NCI-H1105 (cell line): Measurements from ENCODE around the gene ATG5.
"Not testable (repeated sequence)": the region's sequence is repeated elsewhere in the genome, so short reads cannot be mapped to it uniquely, and the experiment has no call there.

Experiments used
- DNase-seq: peaks from one replicate; lab custom pipeline; 2025; lab: John Stamatoyannopoulos, UW

The ATG5 gene

GRCh38 chr6:106257195-106257594, 68.4 kb downstream of the ATG5 start:
- peak; percentile 12 for DNase-seq

GRCh38 chr6:106256201-106256968, 69.2 kb downstream of the ATG5 start:
- DNase-seq: no peak

GRCh38 chr6:106255306-106255705, 70.3 kb downstream of the ATG5 start:
- DNase-seq: no peak

GRCh38 chr6:106254636-106255035, 70.9 kb downstream of the ATG5 start:
- peak; percentile 39 for DNase-seq

GRCh38 chr6:106253731-106254130, 71.8 kb downstream of the ATG5 start:
- no peak for DNase-seq

GRCh38 chr6:106253172-106253571, 72.4 kb downstream of the ATG5 start:
- no peak for DNase-seq

GRCh38 chr6:106252687-106253086, 72.9 kb downstream of the ATG5 start:
- no peak for DNase-seq

- DNase-seq: not testable (repeated sequence)
Observed at GRCh38 chr6:106251531-106252255, 73.9 kb downstream of the ATG5 start.

- DNase-seq: no peak
Observed at GRCh38 chr6:106250953-106251352, 74.6 kb downstream of the ATG5 start.

- DNase-seq: no peak
Observed at GRCh38 chr6:106249658-106250057, 75.9 kb downstream of the ATG5 start.

- no peak for DNase-seq
Observed at GRCh38 chr6:106247733-106248132, 77.8 kb downstream of the ATG5 start.

- no peak for DNase-seq
Observed at GRCh38 chr6:106247293-106247692, 78.3 kb downstream of the ATG5 start.

- no peak for DNase-seq
Observed at GRCh38 chr6:106244931-106245330, 80.6 kb downstream of the ATG5 start.

- DNase-seq: no peak
Observed at GRCh38 chr6:106244521-106244920, 81.0 kb downstream of the ATG5 start.

GRCh38 chr6:106243261-106243660, 82.3 kb downstream of the ATG5 start:
- DNase-seq: no peak

- DNase-seq: no peak
Observed at GRCh38 chr6:106241498-106241897, 84.1 kb downstream of the ATG5 start.

- DNase-seq: no peak
Observed at GRCh38 chr6:106237286-106237685, 88.3 kb downstream of the ATG5 start.

- DNase-seq: not testable (repeated sequence)
Observed at GRCh38 chr6:106229876-106230445, 95.6 kb downstream of the ATG5 start.

- no peak for DNase-seq
Observed at GRCh38 chr6:106227612-106228507, 97.7 kb downstream of the ATG5 start.

- DNase-seq: no peak
Observed at GRCh38 chr6:106226676-106227075, 98.9 kb downstream of the ATG5 start.

- no peak for DNase-seq
Observed at GRCh38 chr6:106225581-106225980, 100.0 kb downstream of the ATG5 start.

GRCh38 chr6:106223300-106223930, 102.1 kb downstream of the ATG5 start:
- DNase-seq: peak; percentile 74
